Hepatocyte (in vitro differentiated cells): ENCODE data around the gene DAAM2.

Experiments
- CTCF ChIP-seq: fragments of 200-600 bp; sonication (generic); IDR thresholded peaks from 2 replicates; pipeline ENCODE4 v1.5.1; 2016; ENCODE audit warnings: antibody characterized with exemption, mild to moderate bottlenecking; ENCODE audit not compliant: poor library complexity
- EZH2phosphoT487 ChIP-seq: fragments of 200-600 bp; sonication (generic); IDR thresholded peaks from one replicate; pipeline ENCODE4 v1.6.1; 2018; ENCODE audit warnings: antibody characterized with exemption, mild to moderate bottlenecking, low read depth, moderate library complexity; ENCODE audit not compliant: unreplicated experiment, severe bottlenecking

GRCh38 chr6:39914239-39914638 lies 122.1 kb downstream of the DAAM2 start:
- TF ChIP-seq CTCF (no peak), EZH2phosphoT487 (no peak)
